Measurements from ENCODE around the gene MAP1LC3B.

The MAP1LC3B gene

DNA sequence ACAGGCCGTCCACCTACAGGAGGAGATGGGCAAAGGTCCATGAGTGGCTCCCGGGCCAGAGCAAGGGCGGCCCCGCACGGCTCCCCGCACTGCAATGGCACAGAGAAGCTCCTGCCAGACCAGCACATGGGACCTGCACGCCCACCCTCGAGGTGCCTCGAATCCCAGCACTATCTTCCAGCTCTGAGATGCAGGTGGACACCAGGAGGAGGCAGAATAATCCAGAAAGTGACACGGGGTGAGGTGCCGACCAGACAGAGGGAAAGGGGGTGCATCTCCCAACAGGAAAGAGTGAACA lies 48.4 kb upstream of the MAP1LC3B start:
- no peaks in the 10 kb centered on the region for H4K20me1 ChIP-seq (ENCODE audit: low read depth, low read length)
- H2AFZ ChIP-seq (ENCODE audit: low read depth, low read length, severe bottlenecking) = no peak overlapping the region
- H3K27me3 ChIP-seq (ENCODE audit: low read length) = no peaks in the 10 kb centered on the region
- H3K27ac ChIP-seq (ENCODE audit: low read depth, low read length) = no peak overlapping the region
- no peaks in the 10 kb centered on the region for H3K36me3 ChIP-seq (ENCODE audit: low read length)
- H3F3A ChIP-seq (ENCODE audit: insufficient read depth) = no peaks in the 10 kb centered on the region
- H3K9me2 ChIP-seq (replicated peaks; ENCODE audit: insufficient read depth, low read length) = no peaks in the 10 kb centered on the region
- no peaks in the 10 kb centered on the region for H3K9me3 ChIP-seq (ENCODE audit: insufficient read depth, low read length)
- H3K79me2 ChIP-seq (ENCODE audit: insufficient read depth, low read length) = no peaks in the 10 kb centered on the region; the same call in 1 of the 2 replicates
- H3K4me3 ChIP-seq (ENCODE audit: insufficient read depth, low read length, poor library complexity, severe bottlenecking) = no peak overlapping the region
- no peak overlapping the region for H3K9ac ChIP-seq (ENCODE audit: low read length)
- no peak overlapping the region for H3K4me2 ChIP-seq (ENCODE audit: low read depth, low read length, poor library complexity, severe bottlenecking)
- TF ChIP-seq CTCF (IDR thresholded peaks at IDR 0.05; ENCODE audit: insufficient read depth, low read length, poor library complexity, severe bottlenecking) = no peak
- no peak for TF ChIP-seq EZH2phosphoT487 (conservative IDR thresholded peaks at IDR 0.05; ENCODE audit: low read length)

DNA sequence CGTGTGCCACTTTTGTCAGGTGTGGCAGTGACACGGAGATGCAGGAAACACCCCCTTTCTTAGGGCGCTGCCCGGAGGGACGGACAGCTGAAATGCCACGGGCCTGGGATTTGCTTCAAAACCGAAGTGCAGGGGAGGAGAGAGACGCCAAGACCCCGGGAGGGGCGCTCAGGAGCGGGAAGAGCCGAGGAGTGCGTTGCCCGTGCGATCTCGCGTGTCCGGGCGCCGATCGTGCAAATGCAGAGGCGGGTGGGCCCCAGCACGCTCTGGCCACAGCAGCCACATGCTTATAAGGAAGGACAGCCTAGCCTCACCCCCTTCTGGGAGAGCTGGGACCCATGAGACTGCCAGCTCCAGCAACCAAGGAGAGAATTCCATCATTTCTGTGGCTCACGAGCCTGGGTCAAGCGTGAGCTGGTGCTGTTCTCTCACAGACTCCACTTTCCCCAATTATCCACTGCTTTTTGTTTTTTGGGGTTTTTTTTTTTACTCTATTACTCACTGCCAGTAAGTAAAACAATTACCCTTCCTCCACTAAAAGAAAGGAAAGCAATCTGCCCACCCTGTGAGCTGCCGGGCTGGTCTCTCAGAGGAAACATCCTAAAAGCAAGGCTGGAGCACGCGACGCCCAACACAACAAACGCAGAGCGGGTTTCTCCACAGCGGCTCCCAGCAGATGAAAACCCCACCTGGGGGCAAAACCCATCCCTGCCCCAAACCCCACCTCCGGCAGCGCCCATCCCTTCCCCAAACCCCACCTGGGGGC lies 47.8 kb upstream of the MAP1LC3B start:
- H4K20me1 ChIP-seq (ENCODE audit: low read depth, low read length) = no peaks in the 10 kb centered on the region
- H3K4me2 ChIP-seq (ENCODE audit: low read depth, low read length, poor library complexity, severe bottlenecking) = no peak overlapping the region
- H3K36me3 ChIP-seq (ENCODE audit: low read length) = no peaks in the 10 kb centered on the region
- no peak overlapping the region for H2AFZ ChIP-seq (ENCODE audit: low read depth, low read length, severe bottlenecking)
- no peaks in the 10 kb centered on the region for H3K9me2 ChIP-seq (replicated peaks; ENCODE audit: insufficient read depth, low read length)
- no peaks in the 10 kb centered on the region for H3K27me3 ChIP-seq (ENCODE audit: low read length)
- H3K27ac ChIP-seq (ENCODE audit: low read depth, low read length) = no peak overlapping the region
- H3K4me3 ChIP-seq (ENCODE audit: insufficient read depth, low read length, poor library complexity, severe bottlenecking) = no peak overlapping the region
- H3K79me2 ChIP-seq (ENCODE audit: insufficient read depth, low read length) = no peaks in the 10 kb centered on the region; the same call in 1 of the 2 replicates
- TF ChIP-seq EZH2phosphoT487 (conservative IDR thresholded peaks at IDR 0.05; ENCODE audit: low read length) (no peak), CTCF (IDR thresholded peaks at IDR 0.05; ENCODE audit: insufficient read depth, low read length, poor library complexity, severe bottlenecking) (no peak)
- H3K9me3 ChIP-seq (ENCODE audit: insufficient read depth, low read length) = no peaks in the 10 kb centered on the region
- no peak overlapping the region for H3K9ac ChIP-seq (ENCODE audit: low read length)
- no peaks in the 10 kb centered on the region for H3F3A ChIP-seq (ENCODE audit: insufficient read depth)

DNA sequence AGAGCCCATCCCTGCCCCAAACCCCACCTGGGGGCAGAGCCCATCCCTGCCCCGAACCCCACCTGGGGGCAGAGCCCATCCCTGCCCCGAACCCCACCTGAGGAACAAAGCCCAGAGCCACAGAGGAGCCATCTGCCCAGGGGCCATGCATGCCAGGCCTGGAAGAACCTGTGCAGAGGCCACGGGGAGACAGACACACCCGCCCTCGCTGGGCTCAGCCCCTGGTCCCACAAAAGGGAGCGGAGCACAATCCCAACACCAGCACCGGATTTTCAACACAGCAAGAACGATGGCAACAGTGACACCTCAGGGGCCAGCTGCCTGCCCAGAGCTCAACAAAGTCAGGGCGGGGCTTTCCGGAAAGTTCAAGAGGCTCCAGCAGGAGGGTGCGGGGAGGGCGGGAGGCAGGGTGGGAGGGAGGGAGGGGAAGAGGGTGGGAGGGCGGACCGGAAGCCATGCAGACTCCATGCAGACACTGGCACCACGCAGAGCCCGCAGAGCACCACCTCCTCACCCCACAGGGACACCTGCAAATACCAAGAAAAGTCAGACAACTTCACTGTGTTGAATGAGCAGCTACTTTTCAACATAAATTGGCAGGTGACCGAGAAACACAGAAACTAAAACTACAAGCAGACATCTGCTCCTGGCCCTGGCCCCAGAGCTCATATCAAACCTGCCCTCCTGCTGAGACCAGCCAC lies 47.1 kb upstream of the MAP1LC3B start:
- no peak overlapping the region for H3K27ac ChIP-seq (ENCODE audit: low read depth, low read length)
- H3K4me2 ChIP-seq (ENCODE audit: low read depth, low read length, poor library complexity, severe bottlenecking) = no peak overlapping the region
- no peak overlapping the region for H2AFZ ChIP-seq (ENCODE audit: low read depth, low read length, severe bottlenecking)
- H3F3A ChIP-seq (ENCODE audit: insufficient read depth) = no peaks in the 10 kb centered on the region
- H3K9ac ChIP-seq (ENCODE audit: low read length) = no peak overlapping the region
- no peaks in the 10 kb centered on the region for H3K9me3 ChIP-seq (ENCODE audit: insufficient read depth, low read length)
- H4K20me1 ChIP-seq (ENCODE audit: low read depth, low read length) = no peaks in the 10 kb centered on the region
- H3K36me3 ChIP-seq (ENCODE audit: low read length) = no peaks in the 10 kb centered on the region
- H3K9me2 ChIP-seq (replicated peaks; ENCODE audit: insufficient read depth, low read length) = no peaks in the 10 kb centered on the region
- TF ChIP-seq EZH2phosphoT487 (conservative IDR thresholded peaks at IDR 0.05; ENCODE audit: low read length) (no peak), CTCF (IDR thresholded peaks at IDR 0.05; ENCODE audit: insufficient read depth, low read length, poor library complexity, severe bottlenecking) (no peak)
- no peak overlapping the region for H3K4me3 ChIP-seq (ENCODE audit: insufficient read depth, low read length, poor library complexity, severe bottlenecking)
- no peaks in the 10 kb centered on the region; the same call in 1 of the 2 replicates for H3K79me2 ChIP-seq (ENCODE audit: insufficient read depth, low read length)
- H3K27me3 ChIP-seq (ENCODE audit: low read length) = no peaks in the 10 kb centered on the region
